ENCODE data around the gene GNE.
"Not testable (repeated sequence)": the region's sequence is repeated elsewhere in the genome, so short reads cannot be mapped to it uniquely, and the experiment has no call there.

Gene GNE

GRCh38 chr9:36204906-36205547 lies 53.2 kb downstream of the GNE start:
- DNase-seq: no peak

- DNase-seq: no peak
Measured at GRCh38 chr9:36194326-36195000, 63.8 kb downstream of the GNE start.

GRCh38 chr9:36193023-36193422 lies 65.2 kb downstream of the GNE start:
- no peak for DNase-seq

GRCh38 chr9:36192196-36192595 lies 66.1 kb downstream of the GNE start:
- DNase-seq: no peak

- DNase-seq: no peak
Measured at GRCh38 chr9:36191686-36192085, 66.6 kb downstream of the GNE start.

- DNase-seq: no peak
Measured at GRCh38 chr9:36191290-36191645, 67.0 kb downstream of the GNE start.

- DNase-seq: peak; percentile 88
Measured at GRCh38 chr9:36190388-36191289, 67.6 kb downstream of the GNE start, which contains the start of gene CLTA. Gene CLTA, plus strand, starts transcription at chr9:36190921. Its CDS starts 136 bp downstream, at chr9:36191057.

- no peak for DNase-seq
Measured at GRCh38 chr9:36189976-36190375, 68.3 kb downstream of the GNE start.

- no peak for DNase-seq
Measured at GRCh38 chr9:36188212-36188611, 70.0 kb downstream of the GNE start.

- DNase-seq: no peak
Measured at GRCh38 chr9:36187414-36187813, 70.8 kb downstream of the GNE start.

GRCh38 chr9:36180243-36180642 lies 78.0 kb downstream of the GNE start:
- DNase-seq: not testable (repeated sequence)

- DNase-seq: no peak
Measured at GRCh38 chr9:36177571-36177970, 80.7 kb downstream of the GNE start.

- DNase-seq: not testable (repeated sequence)
Measured at GRCh38 chr9:36176496-36176895, 81.8 kb downstream of the GNE start.

- DNase-seq: not testable (repeated sequence)
Measured at GRCh38 chr9:36175209-36175608, 83.0 kb downstream of the GNE start.

- DNase-seq: no peak
Measured at GRCh38 chr9:36174731-36175130, 83.5 kb downstream of the GNE start.

GRCh38 chr9:36174271-36174670 lies 84.0 kb downstream of the GNE start:
- DNase-seq: no peak

GRCh38 chr9:36173861-36174260 lies 84.4 kb downstream of the GNE start:
- DNase-seq: no peak

GRCh38 chr9:36170531-36170930 lies 87.7 kb downstream of the GNE start:
- no peak for DNase-seq

- DNase-seq: no peak
Measured at GRCh38 chr9:36169708-36170107, 88.5 kb downstream of the GNE start.

GRCh38 chr9:36169166-36169565 lies 89.1 kb downstream of the GNE start, which contains the start of gene CCIN:
Gene CCIN, plus strand, starts transcription at chr9:36169388. Its CDS starts 115 bp downstream, at chr9:36169503.
- DNase-seq: no peak

GRCh38 chr9:36166168-36166927 lies 91.9 kb downstream of the GNE start:
- peak; percentile 50 for DNase-seq

- no peak for DNase-seq
Measured at GRCh38 chr9:36165826-36166167, 92.5 kb downstream of the GNE start.

GRCh38 chr9:36164989-36165388 lies 93.3 kb downstream of the GNE start:
- DNase-seq: no peak
